Erythroblast (primary cell): ENCODE data around the gene RHBDL2.

Source experiments
- GATA1 ChIP-seq: IDR thresholded peaks from 2 replicates; pipeline ENCODE4 v1.6.1; 2011; ENCODE audit warnings: low read depth, mild to moderate bottlenecking, control low read depth, low read length, moderate library complexity
- POLR2A ChIP-seq: IDR thresholded peaks from 2 replicates; pipeline ENCODE4 v1.6.1; 2011; ENCODE audit warnings: mild to moderate bottlenecking, low read length

GRCh38 chr1:38889589-38889988 is 52.0 kb downstream of the RHBDL2 start:
- no peak for TF ChIP-seq POLR2A
- TF ChIP-seq GATA1: no peak
